ENCODE results near the gene CRACR2A. TPM values are rescaled to one million over a fixed set of nuclear protein-coding genes. Genes with fewer than 3 reads are reported as not detected.

The CRACR2A gene
- total RNA-seq, 4 donors from 2014 or later: 34.5 to 165 (median 85.8) TPM

GRCh38 chr12:3669594-3669993, 83.3 kb downstream of the CRACR2A start:
- Histone ChIP-seq H3K4me3 (no peak overlapping the region), H3K9me3 (no peaks in the 10 kb centered on the region), H3K36me3 (peaks cover 0 to 5% (median 0%) of the 10 kb centered on the region in 4 donors), H3K27me3 (no peaks in the 10 kb centered on the region), H3K27ac (no peak overlapping the region), H3K4me1 (peaks cover 0 to 4% (median 0%) of the 10 kb centered on the region in 4 donors)
- in situ Hi-C loops (cut with MboI; ENCODE audit: low pct_ligation_motif_present in 1 of 4, low pct_unique_long_range_greater_than_20kb in 1 of 4, low sequenced_read_pairs in 3 of 4) (loop anchor here in 1 of 4 donors (10.0 kb wide), 1 partner anchor 105 kb away; no protein-coding TSS in a partner anchor), intact Hi-C loops (cut with DNase I; ENCODE audit: low total_unique reads) (no loop called here)
- TF ChIP-seq POLR2AphosphoS5 (IDR thresholded peaks at IDR 0.05) (no peak), POLR2A (IDR thresholded peaks at IDR 0.05) (no peak), EP300 (IDR thresholded peaks at IDR 0.05; ENCODE audit: low read depth) (no peak), CTCF (IDR thresholded peaks at IDR 0.05) (no peak)
- no peak for DNase-seq
- WGBS, 2 donors (ENCODE audit: low coverage in 1 of 2): 59 to 60% methylated on average over 1 to 4 of the region's 4 CpGs

- Histone ChIP-seq H3K9me3 (no peaks in the 10 kb centered on the region), H3K27me3 (no peaks in the 10 kb centered on the region), H3K4me3 (no peak overlapping the region), H3K4me1 (no peaks in the 10 kb centered on the region), H3K36me3 (peaks cover 0 to 5% (median 0%) of the 10 kb centered on the region in 4 donors), H3K27ac (no peak overlapping the region)
- DNase-seq: no peak
- TF ChIP-seq POLR2AphosphoS5 (IDR thresholded peaks at IDR 0.05) (no peak), EP300 (IDR thresholded peaks at IDR 0.05; ENCODE audit: low read depth) (no peak), CTCF (IDR thresholded peaks at IDR 0.05) (no peak)
- intact Hi-C loops (cut with DNase I; ENCODE audit: low total_unique reads): no loop called here
- WGBS, 2 donors (ENCODE audit: low coverage in 1 of 2): 90% methylated on average over 4 of the region's 5 CpGs; no CpG with 5 or more reads in 1 of the 2 donors
- in situ Hi-C loops (cut with MboI; ENCODE audit: low pct_ligation_motif_present in 1 of 4, low pct_unique_long_range_greater_than_20kb in 1 of 4, low sequenced_read_pairs in 3 of 4): loop anchor here in 1 of 4 donors (10.0 kb wide), 1 partner anchor 106 kb away; no protein-coding TSS in a partner anchor
Observed at GRCh38 chr12:3668479-3669165, 84.3 kb downstream of the CRACR2A start.

- no peak for DNase-seq
- Histone ChIP-seq H3K27ac (no peak overlapping the region), H3K4me1 (no peaks in the 10 kb centered on the region), H3K4me3 (no peak overlapping the region), H3K9me3 (no peaks in the 10 kb centered on the region), H3K36me3 (peaks cover 0 to 5% (median 0%) of the 10 kb centered on the region in 4 donors), H3K27me3 (no peaks in the 10 kb centered on the region)
- TF ChIP-seq POLR2AphosphoS5 (IDR thresholded peaks at IDR 0.05): no peak
- TF ChIP-seq EP300 (IDR thresholded peaks at IDR 0.05; ENCODE audit: low read depth): no peak
- TF ChIP-seq CTCF (IDR thresholded peaks at IDR 0.05): no peak
- TF ChIP-seq POLR2A (IDR thresholded peaks at IDR 0.05): no peak
- intact Hi-C loops (cut with DNase I; ENCODE audit: low total_unique reads): no loop called here
- 89 to 93% methylated on average over 4 of the region's 4 CpGs for WGBS, 2 donors (ENCODE audit: low coverage in 1 of 2)
- in situ Hi-C loops (cut with MboI; ENCODE audit: low pct_ligation_motif_present in 1 of 4, low pct_unique_long_range_greater_than_20kb in 1 of 4, low sequenced_read_pairs in 3 of 4): loop anchor here in 1 of 4 donors (10.0 kb wide), 1 partner anchor 107 kb away; no protein-coding TSS in a partner anchor
Observed at GRCh38 chr12:3667485-3667884, 85.4 kb downstream of the CRACR2A start.

- DNase-seq: no peak
- WGBS, 2 donors (ENCODE audit: low coverage in 1 of 2): 92 to 100% methylated on average over 2 to 7 of the region's 7 CpGs
- Histone ChIP-seq H3K27ac (no peak overlapping the region), H3K4me1 (no peaks in the 10 kb centered on the region), H3K4me3 (no peak overlapping the region), H3K9me3 (no peaks in the 10 kb centered on the region), H3K36me3 (peaks cover 0 to 5% (median 0%) of the 10 kb centered on the region in 4 donors), H3K27me3 (no peaks in the 10 kb centered on the region)
- TF ChIP-seq POLR2A (IDR thresholded peaks at IDR 0.05): no peak
- TF ChIP-seq EP300 (IDR thresholded peaks at IDR 0.05; ENCODE audit: low read depth): no peak
- TF ChIP-seq CTCF (IDR thresholded peaks at IDR 0.05): no peak
- in situ Hi-C loops (cut with MboI; ENCODE audit: low pct_ligation_motif_present in 1 of 4, low pct_unique_long_range_greater_than_20kb in 1 of 4, low sequenced_read_pairs in 3 of 4) (loop anchor here in 1 of 4 donors (10.0 kb wide), 1 partner anchor 108 kb away; no protein-coding TSS in a partner anchor), intact Hi-C loops (cut with DNase I; ENCODE audit: low total_unique reads) (no loop called here)
Observed at GRCh38 chr12:3666441-3666840, 86.5 kb downstream of the CRACR2A start.

All from transverse colon (tissue), 4 donors.